Vagina (tissue), 2 donors: ENCODE measurements around the gene SHISA6. TPM values are rescaled to one million over a fixed set of nuclear protein-coding genes. Genes with fewer than 3 reads are reported as not detected.

Experiments
- DNase-seq, 2 donors: peaks; one replicate each; pipeline ENCODE4 v3.0.0-alpha.2; 2017; ENCODE audit errors: extremely low spot score in 2 of 2
- H3K27ac ChIP-seq: fragments of 200-600 bp; sonication (generic); one replicate; pipeline ENCODE4 v1.5.1; 2019
- H3K27me3 ChIP-seq: fragments of 200-600 bp; sonication (generic); one replicate; pipeline ENCODE4 v1.5.1; 2019
- H3K36me3 ChIP-seq, 2 donors: fragments of 200-600 bp; sonication (generic); one replicate each; pipeline ENCODE4 v1.5.1; 2017 to 2019
- H3K4me1 ChIP-seq: fragments of 200-600 bp; sonication (generic); one replicate; pipeline ENCODE4 v1.5.1; 2019
- H3K4me3 ChIP-seq, 2 donors: fragments of 200-600 bp; sonication (generic); 1 replicate in 1 of 2; 2 replicates in 1 of 2; pipeline ENCODE4 v1.5.1; 2016 to 2019
- H3K9me3 ChIP-seq: fragments of 200-600 bp; sonication (generic); one replicate; pipeline ENCODE4 v1.5.1; 2019
- POLR2A ChIP-seq, 2 donors: fragments of 450-650 bp; IDR thresholded peaks; one replicate each; pipeline ENCODE4 v1.6.1; 2017; ENCODE audit warnings: antibody characterized with exemption in 2 of 2, mild to moderate bottlenecking in 2 of 2, moderate library complexity in 2 of 2
- POLR2AphosphoS5 ChIP-seq, 2 donors: sonication (generic); formaldehyde crosslinking; IDR thresholded peaks; one replicate each; pipeline ENCODE4 v1.9.0; 2017; ENCODE audit warnings: antibody characterized with exemption in 2 of 2, mild to moderate bottlenecking in 2 of 2, low read depth in 1 of 2; ENCODE audit not compliant: insufficient read depth in 1 of 2
- intact Hi-C: fragments of 100-400 bp; cut with DNase I; formaldehyde crosslinking; loops from one replicate; pipeline ENCODE4 v1.15.1; 2023
- total RNA-seq: library from RNA; depleted of rRNA; stranded (reverse); fragments of >200 nt; gene quantifications from one replicate; pipeline ENCODE4 v1.2.3, GENCODE V29; 2016
- TF ChIP-seq, protein P1 (sequence below), 3 experiments: fragments of 450-650 bp in 2 of 3; fragments of 200-600 bp in 1 of 3; sonication (generic) in 1 of 3; IDR thresholded peaks; one replicate each; pipeline ENCODE4 v1.5.1; 2017 to 2019; ENCODE audit warnings: antibody characterized with exemption in 3 of 3, mild to moderate bottlenecking in 2 of 3, moderate library complexity in 2 of 3

The SHISA6 gene
- total RNA-seq, 1 donor from 2014 or later = 1.5 TPM

DNA sequence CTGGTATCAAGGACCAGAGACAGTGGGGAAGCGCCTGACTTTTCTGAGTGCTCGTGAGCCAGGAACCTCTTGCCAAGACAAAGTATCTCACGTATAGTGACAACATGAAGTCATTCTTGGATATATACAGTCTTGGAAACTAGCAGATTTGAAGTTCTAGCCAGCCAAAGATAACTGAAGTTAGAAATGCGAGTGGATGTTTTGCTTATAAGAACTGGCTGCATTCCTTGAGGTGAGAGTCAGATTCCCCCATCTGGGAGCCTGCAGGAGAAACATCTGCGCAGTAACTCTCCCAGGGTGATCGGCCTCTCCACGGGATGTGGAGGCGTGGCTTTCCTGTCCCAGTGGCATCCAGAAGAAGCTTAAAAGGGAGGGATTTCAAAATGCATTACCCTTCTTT is 89.8 kb downstream of the SHISA6 start:
- no peak overlapping the region for H3K27ac ChIP-seq
- TF ChIP-seq, protein P1, sequence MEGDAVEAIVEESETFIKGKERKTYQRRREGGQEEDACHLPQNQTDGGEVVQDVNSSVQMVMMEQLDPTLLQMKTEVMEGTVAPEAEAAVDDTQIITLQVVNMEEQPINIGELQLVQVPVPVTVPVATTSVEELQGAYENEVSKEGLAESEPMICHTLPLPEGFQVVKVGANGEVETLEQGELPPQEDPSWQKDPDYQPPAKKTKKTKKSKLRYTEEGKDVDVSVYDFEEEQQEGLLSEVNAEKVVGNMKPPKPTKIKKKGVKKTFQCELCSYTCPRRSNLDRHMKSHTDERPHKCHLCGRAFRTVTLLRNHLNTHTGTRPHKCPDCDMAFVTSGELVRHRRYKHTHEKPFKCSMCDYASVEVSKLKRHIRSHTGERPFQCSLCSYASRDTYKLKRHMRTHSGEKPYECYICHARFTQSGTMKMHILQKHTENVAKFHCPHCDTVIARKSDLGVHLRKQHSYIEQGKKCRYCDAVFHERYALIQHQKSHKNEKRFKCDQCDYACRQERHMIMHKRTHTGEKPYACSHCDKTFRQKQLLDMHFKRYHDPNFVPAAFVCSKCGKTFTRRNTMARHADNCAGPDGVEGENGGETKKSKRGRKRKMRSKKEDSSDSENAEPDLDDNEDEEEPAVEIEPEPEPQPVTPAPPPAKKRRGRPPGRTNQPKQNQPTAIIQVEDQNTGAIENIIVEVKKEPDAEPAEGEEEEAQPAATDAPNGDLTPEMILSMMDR (IDR thresholded peaks at IDR 0.05) = no peak
- TF ChIP-seq POLR2AphosphoS5 (IDR thresholded peaks at IDR 0.05; ENCODE audit: insufficient read depth in 1 of 2, low read depth in 1 of 2) = peak in 1 of 2 donors; percentile 32
- H3K9me3 ChIP-seq = no peaks in the 10 kb centered on the region
- H3K36me3 ChIP-seq = no peaks in the 10 kb centered on the region
- no peaks in the 10 kb centered on the region for H3K4me1 ChIP-seq
- DNase-seq = no peak
- no peaks in the 10 kb centered on the region for H3K27me3 ChIP-seq
- intact Hi-C loops = no loop called here
- H3K4me3 ChIP-seq = no peak overlapping the region

DNA sequence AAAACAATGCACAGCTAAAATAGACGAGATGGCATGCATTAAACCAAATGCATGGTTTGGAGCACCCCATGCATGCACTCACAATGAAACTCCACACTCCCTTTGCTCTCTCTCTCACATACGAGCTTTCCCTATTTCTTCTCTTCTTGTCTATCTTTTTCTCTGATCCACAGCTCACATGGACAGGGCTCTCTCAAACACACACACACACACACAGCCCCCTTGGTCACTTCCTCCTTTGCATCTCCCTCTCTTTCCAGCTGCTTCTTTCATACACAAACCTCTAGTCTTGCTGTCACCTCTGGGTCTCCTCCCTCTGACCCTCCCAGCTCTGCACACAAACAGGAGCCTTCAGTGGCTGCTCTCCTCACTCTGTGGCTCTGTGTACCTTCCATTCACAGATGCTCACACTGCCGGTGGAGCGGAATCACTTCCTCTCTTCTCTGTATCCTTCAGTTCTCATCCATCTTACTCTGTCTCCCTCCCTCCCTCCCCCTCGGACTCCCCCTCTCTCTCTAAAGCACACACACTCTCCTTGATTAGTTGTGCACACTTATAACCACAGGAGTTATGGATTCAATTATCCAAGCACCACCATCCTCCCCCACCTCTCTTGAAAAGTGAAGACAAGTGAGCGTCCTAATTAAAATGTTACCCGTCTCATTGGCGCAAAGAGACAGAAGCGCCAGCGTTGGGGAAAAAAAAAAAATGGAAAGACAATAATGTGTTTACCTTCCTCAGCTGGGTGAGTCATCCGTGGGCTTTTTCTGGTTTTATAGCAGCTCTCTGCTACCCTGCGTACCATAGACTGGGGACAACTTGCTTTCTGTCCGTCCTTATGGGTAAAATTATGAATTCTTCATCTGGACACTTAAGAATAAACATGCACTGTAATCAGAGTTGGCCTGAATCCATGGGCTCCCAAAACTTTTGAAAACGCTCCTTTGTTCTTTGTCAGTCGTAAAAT is 90.8 kb downstream of the SHISA6 start:
- no peak overlapping the region for H3K27ac ChIP-seq

DNA sequence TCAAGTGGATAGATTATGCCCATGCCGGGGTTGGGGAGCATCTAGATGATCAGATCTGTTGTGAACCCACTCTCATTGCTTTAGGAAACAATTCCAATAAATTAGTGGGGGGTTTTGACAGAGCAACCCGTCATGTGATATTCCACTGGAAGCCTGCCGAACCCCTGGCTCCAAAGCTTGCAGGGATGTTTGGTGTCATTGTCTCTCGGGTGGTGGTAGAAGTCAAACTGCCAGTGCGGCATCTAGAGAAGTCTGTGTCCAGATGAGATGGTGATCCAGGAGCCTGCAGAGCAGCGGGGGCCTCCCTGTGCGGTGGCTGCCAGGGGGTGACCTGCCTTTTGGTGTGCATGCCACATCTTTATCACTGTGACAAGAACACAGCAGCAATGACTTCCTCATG is 91.7 kb downstream of the SHISA6 start:
- H3K9me3 ChIP-seq = no peaks in the 10 kb centered on the region
- H3K36me3 ChIP-seq = no peaks in the 10 kb centered on the region
- H3K27ac ChIP-seq = no peak overlapping the region
- DNase-seq = no peak
- intact Hi-C loops = no loop called here
- no peaks in the 10 kb centered on the region for H3K27me3 ChIP-seq
- no peaks in the 10 kb centered on the region for H3K4me1 ChIP-seq
- TF ChIP-seq, protein P1 (IDR thresholded peaks at IDR 0.05) = no peak
- TF ChIP-seq POLR2A (IDR thresholded peaks at IDR 0.05) (no peak), POLR2AphosphoS5 (IDR thresholded peaks at IDR 0.05; ENCODE audit: insufficient read depth in 1 of 2, low read depth in 1 of 2) (no peak)
- no peak overlapping the region for H3K4me3 ChIP-seq

More for the DNA sequence above, 90.8 kb downstream of the SHISA6 start:
- Histone ChIP-seq H3K36me3 (no peaks in the 10 kb centered on the region), H3K9me3 (no peaks in the 10 kb centered on the region), H3K4me1 (no peaks in the 10 kb centered on the region), H3K4me3 (no peak overlapping the region), H3K27me3 (no peaks in the 10 kb centered on the region)
- intact Hi-C loops = no loop called here
- no peak for DNase-seq
- no peak for TF ChIP-seq POLR2A (IDR thresholded peaks at IDR 0.05)
- TF ChIP-seq, protein P1 (IDR thresholded peaks at IDR 0.05) = no peak
- no peak for TF ChIP-seq POLR2AphosphoS5 (IDR thresholded peaks at IDR 0.05; ENCODE audit: insufficient read depth in 1 of 2, low read depth in 1 of 2)

DNA sequence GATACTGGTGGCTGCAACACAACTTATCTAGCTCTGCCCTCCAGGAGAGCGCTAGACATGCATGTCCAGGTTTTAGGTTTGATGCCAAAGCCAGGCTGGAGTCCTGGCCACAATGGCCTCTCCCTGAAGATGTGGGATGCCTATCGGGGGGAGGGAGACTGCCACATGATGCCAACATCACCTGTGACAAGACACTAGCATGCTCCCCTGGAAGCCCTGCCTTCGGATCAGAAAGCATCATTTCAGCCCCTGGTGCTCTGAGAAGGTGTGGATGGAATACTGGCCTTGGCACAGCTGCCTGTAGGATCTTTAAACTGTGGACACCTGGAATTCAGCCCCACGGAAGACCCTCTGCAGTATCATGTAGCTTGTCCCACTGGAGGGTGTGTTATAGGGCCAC is 93.5 kb downstream of the SHISA6 start:
- Histone ChIP-seq H3K27me3 (no peaks in the 10 kb centered on the region), H3K36me3 (no peaks in the 10 kb centered on the region), H3K4me3 (no peak overlapping the region), H3K27ac (no peak overlapping the region), H3K9me3 (no peaks in the 10 kb centered on the region), H3K4me1 (no peaks in the 10 kb centered on the region)
- intact Hi-C loops = no loop called here
- no peak for TF ChIP-seq POLR2A (IDR thresholded peaks at IDR 0.05)
- TF ChIP-seq POLR2AphosphoS5 (IDR thresholded peaks at IDR 0.05; ENCODE audit: insufficient read depth in 1 of 2, low read depth in 1 of 2) = no peak
- TF ChIP-seq, protein P1 (IDR thresholded peaks at IDR 0.05) = no peak
- no peak for DNase-seq

DNA sequence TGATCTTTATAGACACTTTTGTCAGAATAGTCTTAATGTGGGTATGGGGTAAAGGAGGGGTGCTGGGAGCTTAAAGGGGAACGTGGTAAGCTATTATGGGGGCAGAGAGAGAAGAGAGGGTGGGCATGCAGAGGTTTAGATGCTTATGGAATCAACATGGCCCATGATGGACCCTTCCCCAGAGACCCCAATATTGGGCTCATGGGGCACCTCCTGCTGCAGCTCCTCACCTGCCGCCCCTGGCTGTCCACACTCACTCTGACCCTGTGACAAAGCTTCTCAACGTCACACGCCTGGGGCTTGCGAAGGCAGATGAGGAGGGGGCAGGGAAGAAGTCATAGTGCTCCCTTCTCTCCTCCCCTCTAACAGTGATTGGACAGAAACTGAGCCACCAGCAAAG is 95.3 kb downstream of the SHISA6 start:
- H3K9me3 ChIP-seq = no peaks in the 10 kb centered on the region
- H3K27ac ChIP-seq = no peak overlapping the region
- TF ChIP-seq POLR2A (IDR thresholded peaks at IDR 0.05) = no peak
- no peak for TF ChIP-seq POLR2AphosphoS5 (IDR thresholded peaks at IDR 0.05; ENCODE audit: insufficient read depth in 1 of 2, low read depth in 1 of 2)
- TF ChIP-seq, protein P1 (IDR thresholded peaks at IDR 0.05) = no peak
- intact Hi-C loops = no loop called here
- H3K36me3 ChIP-seq = no peaks in the 10 kb centered on the region
- DNase-seq = no peak
- H3K4me3 ChIP-seq = no peak overlapping the region
- H3K27me3 ChIP-seq = no peaks in the 10 kb centered on the region
- H3K4me1 ChIP-seq = no peaks in the 10 kb centered on the region
